GM19099 (cell line): Measurements from ENCODE around the gene CENPC.

Experiments used
- POLR2A ChIP-seq: IDR thresholded peaks from 3 replicates; pipeline ENCODE4 v1.6.1; 2011; ENCODE audit warnings: low read depth; ENCODE audit not compliant: insufficient read length; ENCODE audit errors: extremely low read depth

The CENPC gene

GRCh38 chr4:67565284-67565683 lies 20.0 kb upstream of the CENPC start:
- TF ChIP-seq POLR2A: no peak

DNA sequence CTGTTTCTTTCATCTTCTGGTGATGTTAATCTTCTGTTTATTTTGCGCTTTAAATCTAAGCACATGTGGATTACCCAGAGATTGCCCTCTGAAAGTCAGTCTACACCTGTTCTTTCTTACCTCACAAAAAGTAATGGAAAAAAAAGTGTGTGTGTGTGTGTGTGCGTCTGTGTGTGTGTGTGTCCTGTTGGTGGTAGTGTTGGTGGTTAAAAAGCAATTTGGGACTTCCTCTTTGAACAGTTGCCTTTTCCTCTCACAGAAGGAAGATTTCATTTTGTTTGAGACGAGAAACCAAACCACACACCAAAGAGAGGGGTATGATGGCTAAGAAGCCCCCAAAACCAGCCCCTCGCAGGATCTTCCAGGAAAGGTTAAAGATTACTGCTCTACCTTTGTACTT lies 13.2 kb upstream of the CENPC start, which contains the start of gene STAP1:
TSS of gene STAP1 (plus strand) at position 235 of the 400 bp plus-strand sequence. CDS start at position 318, 83 bp downstream.
- TF ChIP-seq POLR2A: peak; percentile 63

- TF ChIP-seq POLR2A: no peak
These were observed 11.1 kb upstream of the CENPC start for GRCh38 chr4:67556436-67556835.

DNA sequence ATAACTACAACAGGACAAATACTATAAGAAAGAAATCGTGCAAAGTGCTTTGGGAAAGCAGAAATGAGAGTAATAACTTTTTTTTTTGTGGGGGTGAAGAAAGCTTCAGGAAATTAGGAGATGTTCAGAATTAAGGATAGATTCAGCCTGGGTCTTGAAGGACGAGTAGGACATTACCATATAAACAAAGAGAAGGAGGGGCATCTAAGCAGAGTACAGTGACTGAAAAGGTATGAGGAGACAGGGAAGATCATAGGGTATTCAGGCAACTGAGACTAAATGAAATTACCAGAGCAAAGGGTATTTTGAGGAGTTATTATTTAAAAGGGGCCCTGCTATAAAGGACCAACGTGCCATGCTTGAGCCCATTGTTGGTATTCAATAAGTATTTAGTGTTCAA lies 10.1 kb upstream of the CENPC start:
- no peak for TF ChIP-seq POLR2A

- no peak for TF ChIP-seq POLR2A
These were observed 8.8 kb upstream of the CENPC start for GRCh38 chr4:67554096-67554495.

DNA sequence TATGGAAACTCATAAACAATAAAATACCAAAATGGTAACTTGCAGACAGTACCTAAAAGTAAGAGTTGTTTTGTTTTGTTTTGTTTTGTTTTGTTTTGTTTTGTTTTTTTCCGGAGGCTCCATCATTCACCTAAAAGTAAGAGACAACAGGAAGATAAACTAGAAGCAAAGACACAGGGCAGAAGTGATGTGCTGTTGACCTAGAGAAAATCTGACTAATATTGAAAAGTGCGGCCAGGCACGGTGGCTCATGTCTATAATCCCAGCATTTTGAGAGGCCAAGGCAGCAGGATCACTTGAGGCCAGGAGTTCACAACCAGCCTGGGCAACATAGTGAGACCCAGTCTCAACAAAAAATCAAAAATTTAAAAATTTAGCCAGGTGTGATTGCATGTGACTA lies 5.6 kb upstream of the CENPC start:
- no peak for TF ChIP-seq POLR2A

DNA sequence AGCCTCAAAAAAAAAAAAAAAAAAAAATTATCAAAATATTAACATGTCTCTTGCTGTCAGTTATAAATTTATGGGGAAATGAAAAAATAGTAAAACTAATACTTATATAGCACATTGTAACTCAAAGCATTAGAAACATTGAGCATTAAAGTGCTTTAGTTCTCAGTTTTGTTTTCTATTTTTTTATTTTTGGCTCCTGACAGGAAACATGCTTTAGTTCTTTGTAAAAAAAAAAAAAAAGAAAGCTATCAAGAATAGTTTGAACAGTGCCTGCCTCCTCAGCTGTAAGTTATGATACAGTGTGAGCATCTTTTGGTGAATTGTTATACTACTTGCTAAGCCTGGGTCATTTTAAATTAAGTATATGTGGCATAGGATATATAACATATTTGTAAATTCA lies 5.1 kb upstream of the CENPC start:
- no peak for TF ChIP-seq POLR2A

- TF ChIP-seq POLR2A: no peak
These were observed 3.8 kb upstream of the CENPC start for GRCh38 chr4:67549123-67549522.

DNA sequence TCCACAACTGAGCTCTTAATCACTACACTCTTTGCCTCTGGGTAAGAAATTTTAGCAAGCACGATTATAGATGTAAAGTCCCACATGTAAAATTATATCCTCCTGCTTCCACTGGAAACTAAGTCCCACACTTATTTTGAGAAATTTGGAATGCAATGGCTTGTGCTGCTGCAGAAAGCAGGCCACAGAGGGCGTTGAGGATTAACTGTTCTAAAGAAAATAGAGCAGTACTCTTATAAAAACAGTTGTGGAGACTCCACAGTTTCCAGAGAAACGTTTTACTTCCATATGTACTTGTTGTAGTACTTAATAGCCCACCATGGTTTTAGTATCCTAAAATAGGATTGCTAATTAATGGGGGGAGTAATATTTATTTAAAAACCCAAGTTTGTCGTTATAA lies 1.7 kb upstream of the CENPC start:
- no peak for TF ChIP-seq POLR2A

GRCh38 chr4:67546004-67546356 lies 677 bp upstream of the CENPC start:
- TF ChIP-seq POLR2A: no peak

DNA sequence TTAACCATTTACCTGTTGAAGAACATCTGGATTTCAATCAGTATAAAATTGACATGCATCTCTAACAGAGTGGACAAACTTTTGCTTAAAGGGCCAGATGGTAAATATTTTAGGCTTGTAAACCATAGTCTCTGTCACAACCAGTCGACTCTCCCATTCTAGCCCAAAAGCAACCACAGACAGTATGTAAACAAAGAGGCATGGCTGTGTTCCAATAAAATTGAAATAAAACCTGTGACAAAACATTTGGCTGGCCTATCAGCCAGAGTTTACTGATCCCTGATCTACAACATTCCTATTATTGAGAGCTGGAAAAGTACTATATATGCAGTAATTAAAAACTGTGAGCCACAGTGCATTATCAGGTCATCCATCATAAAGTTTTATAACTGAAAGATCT lies 3.2 kb downstream of the CENPC start:
- TF ChIP-seq POLR2A: no peak

DNA sequence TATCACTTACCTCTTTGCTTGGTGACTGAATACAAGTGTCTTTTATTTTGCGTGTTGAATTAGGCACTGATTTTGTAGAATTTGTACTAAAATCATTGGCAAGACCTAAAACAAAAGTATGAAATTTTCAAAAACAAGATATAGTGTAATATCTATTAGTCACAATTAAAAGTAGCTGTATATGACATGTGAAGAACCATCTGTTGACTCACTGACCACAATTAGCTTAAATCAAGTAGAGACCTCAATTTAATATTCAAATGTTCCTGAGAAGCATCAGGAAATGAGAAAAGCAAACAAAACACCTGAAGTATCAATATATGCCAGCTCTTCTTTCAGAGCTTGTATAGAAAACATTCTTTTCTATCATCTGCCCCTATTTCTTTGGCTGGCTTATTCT lies 5.5 kb downstream of the CENPC start:
- no peak for TF ChIP-seq POLR2A

DNA sequence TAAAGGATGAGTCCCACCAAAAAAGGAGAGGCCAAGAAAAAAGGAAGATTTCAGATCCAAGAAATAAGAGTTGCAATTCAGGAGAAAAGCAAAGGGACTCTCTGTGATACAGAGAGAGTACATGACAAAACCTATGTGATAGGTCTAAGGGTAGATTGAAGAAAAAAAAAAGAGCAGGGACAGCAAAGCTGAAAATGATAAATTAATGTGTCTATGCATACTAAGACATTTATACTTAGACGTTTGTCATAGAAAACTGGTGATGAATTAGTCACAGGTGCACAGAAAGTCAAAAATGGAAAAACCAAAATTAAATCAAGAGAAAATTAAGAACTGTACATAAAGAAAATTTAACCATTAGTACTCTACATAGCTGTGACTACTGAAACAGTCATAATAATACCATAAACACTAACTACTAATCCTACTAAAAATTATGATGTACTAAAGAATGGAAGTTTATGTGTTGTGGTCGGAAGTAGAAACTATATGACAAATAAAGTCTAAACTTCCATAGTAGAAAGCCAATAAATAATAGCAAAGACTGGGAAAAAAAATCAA lies 9.9 kb downstream of the CENPC start:
- no peak for TF ChIP-seq POLR2A

DNA sequence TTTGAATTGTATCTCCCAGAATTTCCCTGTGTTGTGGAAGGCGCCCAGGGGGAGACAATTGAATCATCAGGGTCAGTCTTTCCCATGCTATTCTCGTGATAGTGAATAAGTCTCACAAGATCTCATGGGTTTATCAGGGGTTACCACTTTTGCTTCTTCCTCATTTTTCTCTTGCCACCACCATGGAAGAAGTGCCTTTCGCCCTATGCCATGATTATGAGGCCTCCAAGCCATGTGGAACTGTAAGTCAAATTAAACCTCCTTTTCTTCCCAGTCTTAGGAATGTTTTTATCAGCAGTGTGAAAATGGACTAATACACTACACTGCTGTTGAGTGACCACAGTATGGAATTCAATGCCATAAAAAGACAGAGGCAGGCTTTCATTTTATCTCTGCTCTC lies 12.2 kb downstream of the CENPC start:
- no peak for TF ChIP-seq POLR2A

- TF ChIP-seq POLR2A: no peak
These were observed 13.8 kb downstream of the CENPC start for GRCh38 chr4:67531379-67531962.

DNA sequence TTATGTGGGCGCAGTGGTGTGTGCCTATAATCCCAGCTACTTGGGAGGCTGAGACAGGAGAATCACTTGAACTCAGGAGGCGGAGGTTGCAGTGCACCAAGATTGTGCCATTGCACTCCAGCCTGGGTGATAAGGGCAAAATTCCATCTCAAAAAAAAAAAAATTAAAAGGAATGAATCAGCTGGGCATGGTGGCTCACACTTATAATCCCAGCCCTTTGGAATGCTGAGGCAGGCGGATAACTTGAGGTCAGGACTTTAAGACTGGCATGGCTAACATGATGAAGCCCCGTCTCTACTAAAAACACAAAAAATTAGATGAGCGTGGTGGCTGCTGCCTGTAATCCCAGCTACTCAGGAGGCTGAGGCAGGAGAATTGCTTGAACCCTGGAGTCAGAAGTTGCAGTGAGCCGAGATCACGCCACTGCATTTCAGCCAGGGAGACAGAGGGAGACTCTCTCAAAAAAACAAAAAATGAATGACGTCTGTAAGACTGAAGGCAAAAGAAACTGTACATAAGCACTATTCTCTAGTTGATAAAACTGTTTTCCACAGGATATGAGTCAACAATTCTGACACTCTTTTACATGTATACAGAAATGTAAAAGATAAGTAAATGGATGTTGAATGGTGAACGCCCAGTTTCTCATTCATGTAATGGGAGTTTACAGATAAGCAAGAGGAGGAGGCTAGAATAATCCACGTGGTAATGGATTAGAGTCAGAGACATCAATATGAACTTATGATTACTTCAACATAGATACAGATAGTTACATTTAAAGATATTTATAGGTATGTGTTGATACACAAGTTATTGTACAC lies 22.2 kb downstream of the CENPC start:
- no peak for TF ChIP-seq POLR2A
